K562 (cell line): ENCODE data around the gene ACTRT2. TPM values are rescaled to one million over a fixed set of nuclear protein-coding genes. Genes with fewer than 3 reads are reported as not detected.
A peak's percentile ranks its signal among the peaks of the same experiment; 100 is the strongest.

Experiments used
- ATAC-seq: fragments of 200-7000 bp; cut with Tn5 transposase; 3 replicates; pipeline ENCODE4 v1.9.1; 2020; ENCODE audit warnings: moderate library complexity
- BruUV-seq: library from RNA; stranded (reverse); fragments of 400-500 nt; replicated peaks from 2 replicates; lab custom pipeline; 2021; lab: Mats Ljungman, UMichigan
- CTCF ChIA-PET: fragments of 300-600 bp; formaldehyde crosslinking; extraction: SDS; loops from one replicate; lab custom pipeline; 2021; ENCODE audit warnings: low intra/inter-chr PET ratio; lab: Yijun Ruan, JAX
- POLR2A ChIA-PET: fragments of 300-600, 350-650 bp; sonication (Branson Sonifier 250); formaldehyde crosslinking; extraction: SDS; loops from one replicate; lab custom pipeline; 2021; ENCODE audit warnings: antibody characterized with exemption, inconsistent platforms; lab: Yijun Ruan, JAX
- DNase-seq, 4 experiments: peaks; one replicate each; pipeline versions ENCODE4 v3.0.0 to v3.0.0-alpha.2; 2011 to 2018; ENCODE audit warnings: low spot score in 3 of 4, mixed read lengths in 3 of 4; ENCODE audit errors: extremely low read depth in 1 of 4
- FAIRE-seq: peaks from 2 replicates; lab custom pipeline; 2011; peaks lifted over from hg19 to GRCh38; lab: Jason Lieb, UNC
- H2AFZ ChIP-seq: 2 replicates; pipeline ENCODE4 v1.6.0; 2011; ENCODE audit warnings: low read depth, low read length, control low read depth, inconsistent platforms
- H3K27ac ChIP-seq: fragments of 200-600 bp; 3 replicates; pipeline ENCODE4 v1.8.0; 2011; ENCODE audit warnings: low read depth, mild to moderate bottlenecking, control low read depth, inconsistent platforms, low read length, moderate library complexity, mixed read lengths; ENCODE audit errors: extremely low read depth
- H3K27me3 ChIP-seq, 2 experiments: fragments of 300-600 bp in 1 of 2; 2 replicates in 1 of 2; 3 replicates in 1 of 2; pipeline versions ENCODE4 v1.6.0 to v1.8.0; 2011; ENCODE audit warnings: inconsistent platforms in 2 of 2, low read length in 2 of 2, mild to moderate bottlenecking in 1 of 2, mixed read lengths in 1 of 2, moderate library complexity in 1 of 2; ENCODE audit not compliant: control insufficient read depth in 2 of 2, insufficient read depth in 2 of 2
- H3K36me3 ChIP-seq: fragments of 300-600 bp; 3 replicates; pipeline ENCODE4 v1.8.0; 2011; ENCODE audit warnings: mild to moderate bottlenecking, low read length, inconsistent platforms; ENCODE audit not compliant: control insufficient read depth, insufficient read depth
- H3K4me1 ChIP-seq, 2 experiments: fragments of 200-600 bp in 1 of 2; replicated peaks in 1 of 2; 2 replicates in 1 of 2; 3 replicates in 1 of 2; pipeline versions ENCODE4 v1.5.1 to v1.8.0; 2011; ENCODE audit warnings: inconsistent platforms in 2 of 2, low read length in 2 of 2, mild to moderate bottlenecking in 1 of 2, mixed read lengths in 1 of 2, moderate library complexity in 1 of 2; ENCODE audit not compliant: control insufficient read depth in 2 of 2, insufficient read depth in 2 of 2
- H3K4me2 ChIP-seq: 2 replicates; pipeline ENCODE4 v1.6.1; 2011; ENCODE audit warnings: low read length, control low read depth, inconsistent platforms, mixed read lengths; ENCODE audit not compliant: insufficient read depth
- H3K4me3 ChIP-seq: fragments of 200-600 bp; sonication (generic), shearing (Covaris generic); 2 replicates; pipeline ENCODE4 v1.5.1; 2016; ENCODE audit warnings: control low read depth, inconsistent platforms
- H3K79me2 ChIP-seq: fragments of 200-600 bp; 3 replicates; pipeline ENCODE4 v1.8.0; 2011; ENCODE audit warnings: low read length, inconsistent platforms; ENCODE audit not compliant: control insufficient read depth, insufficient read depth
- H3K9ac ChIP-seq, 2 experiments: 2 replicates each; pipeline versions ENCODE4 v1.6.0 to v1.6.1; 2011; ENCODE audit warnings: low read depth in 2 of 2, low read length in 2 of 2, control low read depth in 1 of 2, inconsistent platforms in 1 of 2, mild to moderate bottlenecking in 1 of 2, mixed read lengths in 1 of 2; ENCODE audit not compliant: insufficient read depth in 1 of 2
- H3K9me1 ChIP-seq: one replicate; pipeline ENCODE4 v1.6.0; 2011; ENCODE audit warnings: inconsistent platforms, mild to moderate bottlenecking, low read length, moderate library complexity; ENCODE audit not compliant: control insufficient read depth, insufficient read depth
- H3K9me3 ChIP-seq: replicated peaks from 2 replicates; pipeline ENCODE4 v1.5.1; 2011; ENCODE audit warnings: low read depth, low read length, inconsistent platforms; ENCODE audit not compliant: control insufficient read depth, insufficient read depth
- H4K20me1 ChIP-seq: replicated peaks from 2 replicates; pipeline ENCODE4 v1.6.1; 2011; ENCODE audit warnings: low read length, inconsistent platforms, mixed read lengths; ENCODE audit not compliant: control insufficient read depth, insufficient read depth
- EHMT2 ChIP-seq: fragments of 450-650 bp; IDR thresholded peaks from 2 replicates; pipeline ENCODE4 v1.6.1; 2018; ENCODE audit warnings: antibody characterized with exemption
- KDM1A ChIP-seq, 2 experiments: fragments of 450-650 bp; IDR thresholded peaks; 2 replicates each; pipeline ENCODE4 v1.6.1; 2016; ENCODE audit warnings: mild to moderate bottlenecking in 2 of 2
- ZBTB5 ChIP-seq: fragments of 450-650 bp; IDR thresholded peaks from 2 replicates; pipeline ENCODE4 v1.6.1; 2017; ENCODE audit warnings: antibody characterized with exemption
- ZNF766 ChIP-seq: fragments of 200-800 bp; sonication (Bioruptor generic); conservative IDR thresholded peaks from 2 replicates; pipeline ENCODE4 v1.6.1; 2016; ENCODE audit warnings: missing genetic modification characterization, missing compliant biosample characterization
- WGBS: fragments of 100-300 bp; shearing (Covaris generic); methylation state at CpG from one replicate; pipeline ENCODE4 v1.1.6; 2016; ENCODE audit warnings: low coverage, mixed read lengths; ENCODE audit not compliant: insufficient coverage; ENCODE audit errors: missing lambda C conversion rate; 5-methylcytosine and 5-hydroxymethylcytosine counted together
- in situ Hi-C: fragments of 300-500 bp; cut with MboI; formaldehyde crosslinking; loops from 4 replicates; pipeline ENCODE4 v1.15.0; 2018; ENCODE audit warnings: inconsistent platforms, mixed read lengths
- intact Hi-C: fragments of 100-400 bp; cut with micrococcal nuclease; formaldehyde crosslinking; loops from 2 replicates; pipeline ENCODE4 v1.14.2; 2022
- polyA plus RNA-seq, 8 experiments: library from polyadenylated mRNA; depleted of rRNA in 4 of 8; stranded (reverse) in 5 of 8; unstranded in 3 of 8; fragments of >200 nt; fragmentation: Nextera tagmentation in 2 of 8; fragmentation: Illumina TruSeq in 1 of 8; extraction: Ambion mirVana in 2 of 8; extraction: Trizol in 1 of 8; gene quantifications; 2 replicates each; pipeline versions ENCODE4 v1.2.1 to v1.2.3, GENCODE V29; 2011 to 2014; ENCODE audit warnings: inconsistent platforms in 1 of 8, missing spikeins in 1 of 8
- total RNA-seq, 7 experiments: library from RNA; depleted of rRNA in 6 of 7; stranded (reverse); fragments of >200 nt in 6 of 7; fragmentation: Illumina TruSeq in 2 of 7; extraction: Trizol in 2 of 7; gene quantifications; 2 replicates each; pipeline versions ENCODE4 v1.2.1 to v1.2.3, GENCODE V29; 2011 to 2021; ENCODE audit warnings: low replicate concordance in 1 of 7

ACTRT2 gene
- total and polyA plus RNA-seq, 9 of the 15 experiments (the other 6 are each of a cell fraction or from before 2014, with no cell fraction given): not detected

GRCh38 chr1:2985694-2986548 is 35.3 kb upstream of the ACTRT2 start:
- H3K4me3 ChIP-seq: no peak overlapping the region
- WGBS: 4% methylated on average over 5 of the region's 5 CpGs
- no peaks in the 10 kb centered on the region; the same call in 1 of the 2 replicates for H4K20me1 ChIP-seq

More at GRCh38 chr1:2985694-2986548, 35.3 kb upstream of the ACTRT2 start:
- in situ Hi-C loops: no loop called here
- Histone ChIP-seq H3K9me3 (no peaks in the 10 kb centered on the region), H3K9ac (no peak overlapping the region)
- TF ChIP-seq EHMT2 (0 out of 2 replicates have a peak, but pooled peaks have one; percentile 12), KDM1A (IDR thresholded peaks at IDR 0.05) (0 out of 4 replicates have a peak, but pooled peaks of 1 of the 2 experiments have one; percentile 20), ZNF766 (CRISPR knock-in tag) (no peak), ZBTB5 (no peak)
- TF ChIP-seq, all 486 proteins: peak for 2
- BruUV-seq: no TSS peak
- Histone ChIP-seq H3K79me2 (no peaks in the 10 kb centered on the region), H3K27ac (no peak overlapping the region), H3K27me3 (peaks cover 13 to 35% of the 10 kb centered on the region in 2 experiments; a peak in 4 of 5 replicates), H3K4me2 (no peak overlapping the region), H3K9me1 (no peaks in the 10 kb centered on the region), H3K4me1 (no peaks in the 10 kb centered on the region; a peak in 1 of 5 replicates), H2AFZ (no peak overlapping the region), H3K36me3 (no peaks in the 10 kb centered on the region)
- DNase-seq (no peak), FAIRE-seq (no peak), ATAC-seq (no peak)
- ChIA-PET CTCF (no interaction called here), POLR2A (no interaction called here)
- intact Hi-C loops: no loop called here
